SK-N-SH treated with all-trans-retinoic acid at 6 μM for 48 hours (cell line): ENCODE data around the gene TOR1A.

Experiments used
- ATAC-seq: fragments of 200-7000 bp; cut with Tn5 transposase; 3 replicates; pipeline ENCODE4 v1.9.1; 2020; ENCODE audit warnings: mild to moderate bottlenecking, moderate library complexity
- CSDC2 ChIP-seq: fragments of 250-450 bp; sonication (Bioruptor Pico); IDR thresholded peaks from 2 replicates; pipeline ENCODE4 v1.5.0; 2020; ENCODE audit warnings: mild to moderate bottlenecking, moderate library complexity
- ESRRG ChIP-seq: fragments of 250-450 bp; sonication (Bioruptor Pico); IDR thresholded peaks from 2 replicates; pipeline ENCODE4 v1.6.1; 2021; ENCODE audit warnings: mild to moderate bottlenecking
- GLIS3 ChIP-seq: fragments of 250-450 bp; sonication (Bioruptor Pico); IDR thresholded peaks from 2 replicates; pipeline ENCODE4 v1.5.0; 2020; ENCODE audit warnings: mild to moderate bottlenecking, moderate library complexity
- ISL1 ChIP-seq: fragments of 250-450 bp; sonication (Bioruptor Pico); IDR thresholded peaks from 2 replicates; pipeline ENCODE4 v2.1.2; 2022; ENCODE audit warnings: mild to moderate bottlenecking, moderate library complexity
- OSR1 ChIP-seq: fragments of 250-450 bp; sonication (Bioruptor Pico); IDR thresholded peaks from 2 replicates; pipeline ENCODE4 v1.8.0; 2022; ENCODE audit warnings: moderate library complexity, mild to moderate bottlenecking, inconsistent platforms
- PPARA ChIP-seq: fragments of 250-450 bp; sonication (Bioruptor Pico); IDR thresholded peaks from 2 replicates; pipeline ENCODE4 v1.5.0; 2020; ENCODE audit warnings: mild to moderate bottlenecking, borderline replicate concordance
- RARB ChIP-seq: fragments of 250-450 bp; sonication (Bioruptor Pico); IDR thresholded peaks from 2 replicates; pipeline ENCODE4 v1.8.0; 2021; ENCODE audit warnings: mild to moderate bottlenecking, moderate library complexity
- SNAI2 ChIP-seq: fragments of 250-450 bp; sonication (Bioruptor Pico); IDR thresholded peaks from 2 replicates; pipeline ENCODE4 v1.5.0; 2020; ENCODE audit warnings: mild to moderate bottlenecking, moderate library complexity
- TCF4 ChIP-seq: fragments of 250-450 bp; sonication (Bioruptor Pico); IDR thresholded peaks from 2 replicates; pipeline ENCODE4 v1.8.0; 2021; ENCODE audit warnings: mild to moderate bottlenecking, moderate library complexity, borderline replicate concordance
- ZC3H10 ChIP-seq: fragments of 250-450 bp; sonication (Bioruptor Pico); IDR thresholded peaks from 2 replicates; pipeline ENCODE4 v1.5.1; 2021; ENCODE audit warnings: mild to moderate bottlenecking, moderate library complexity
- ZFP3 ChIP-seq: fragments of 250-450 bp; sonication (Bioruptor Pico); IDR thresholded peaks from 2 replicates; pipeline ENCODE4 v1.5.0; 2020; ENCODE audit warnings: mild to moderate bottlenecking, moderate library complexity
- ZFP30 ChIP-seq: fragments of 450-650 bp; formaldehyde crosslinking; IDR thresholded peaks from 2 replicates; pipeline ENCODE4 v1.5.0; 2022; ENCODE audit warnings: mild to moderate bottlenecking, moderate library complexity
- ZNF70 ChIP-seq: fragments of 450-650 bp; formaldehyde crosslinking; IDR thresholded peaks from 2 replicates; pipeline ENCODE4 v1.5.0; 2020; ENCODE audit warnings: mild to moderate bottlenecking, moderate library complexity
- ZNF8 ChIP-seq: fragments of 450-650 bp; formaldehyde crosslinking; IDR thresholded peaks from 2 replicates; pipeline ENCODE4 v1.5.0; 2020; ENCODE audit warnings: mild to moderate bottlenecking, moderate library complexity
- TF ChIP-seq, protein P1 (sequence below): fragments of 250-450 bp; sonication (Bioruptor Pico); IDR thresholded peaks from 2 replicates; pipeline ENCODE4 v1.5.1; 2021; ENCODE audit warnings: mild to moderate bottlenecking, moderate library complexity
- TF ChIP-seq, protein P2 (sequence below): fragments of 250-450 bp; sonication (Bioruptor Pico); IDR thresholded peaks from 2 replicates; pipeline ENCODE4 v1.8.0; 2020; ENCODE audit warnings: mild to moderate bottlenecking, moderate library complexity, borderline replicate concordance
- TF ChIP-seq, protein P3 (sequence below): fragments of 250-450 bp; sonication (Bioruptor Pico); IDR thresholded peaks from 2 replicates; pipeline ENCODE4 v1.5.0; 2020; ENCODE audit warnings: mild to moderate bottlenecking, moderate library complexity
- TF ChIP-seq, protein P4 (sequence below): fragments of 250-450 bp; sonication (Bioruptor Pico); IDR thresholded peaks from 2 replicates; pipeline ENCODE4 v1.5.1; 2020; ENCODE audit warnings: low read depth, mild to moderate bottlenecking, moderate library complexity
- TF ChIP-seq, protein P5 (sequence below): fragments of 250-450 bp; sonication (Bioruptor Pico); IDR thresholded peaks from 2 replicates; pipeline ENCODE4 v1.8.0; 2021; ENCODE audit warnings: low read depth, mild to moderate bottlenecking, moderate library complexity, borderline replicate concordance

The TOR1A gene

DNA sequence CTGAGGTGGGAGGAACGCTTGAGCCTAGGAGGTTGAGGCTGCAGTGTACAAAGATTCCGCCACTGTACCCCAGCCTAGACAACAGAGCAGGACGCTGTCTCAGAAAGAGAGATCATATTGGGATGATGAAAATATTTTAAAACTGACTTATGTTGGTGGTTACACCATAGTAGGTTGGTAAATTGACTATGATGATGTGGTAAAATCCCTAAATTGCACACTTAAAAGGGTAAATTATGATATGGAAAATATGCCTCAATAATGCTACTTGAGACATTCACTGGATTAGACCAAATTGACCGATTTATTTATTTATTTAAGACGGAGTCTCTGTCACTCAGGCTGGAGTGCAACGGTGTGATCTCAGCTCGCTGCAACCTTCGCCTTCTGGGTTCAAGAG lies 42.8 kb downstream of the TOR1A start (continued):
- TF ChIP-seq TCF4 (CRISPR knock-in tag) (no peak), ISL1 (CRISPR knock-in tag) (no peak), ZFP30 (CRISPR knock-in tag) (no peak), CSDC2 (no peak), OSR1 (no peak)
- TF ChIP-seq, protein P1, sequence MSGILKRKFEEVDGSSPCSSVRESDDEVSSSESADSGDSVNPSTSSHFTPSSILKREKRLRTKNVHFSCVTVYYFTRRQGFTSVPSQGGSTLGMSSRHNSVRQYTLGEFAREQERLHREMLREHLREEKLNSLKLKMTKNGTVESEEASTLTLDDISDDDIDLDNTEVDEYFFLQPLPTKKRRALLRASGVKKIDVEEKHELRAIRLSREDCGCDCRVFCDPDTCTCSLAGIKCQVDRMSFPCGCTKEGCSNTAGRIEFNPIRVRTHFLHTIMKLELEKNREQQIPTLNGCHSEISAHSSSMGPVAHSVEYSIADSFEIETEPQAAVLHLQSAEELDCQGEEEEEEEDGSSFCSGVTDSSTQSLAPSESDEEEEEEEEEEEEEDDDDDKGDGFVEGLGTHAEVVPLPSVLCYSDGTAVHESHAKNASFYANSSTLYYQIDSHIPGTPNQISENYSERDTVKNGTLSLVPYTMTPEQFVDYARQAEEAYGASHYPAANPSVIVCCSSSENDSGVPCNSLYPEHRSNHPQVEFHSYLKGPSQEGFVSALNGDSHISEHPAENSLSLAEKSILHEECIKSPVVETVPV = no peak

DNA sequence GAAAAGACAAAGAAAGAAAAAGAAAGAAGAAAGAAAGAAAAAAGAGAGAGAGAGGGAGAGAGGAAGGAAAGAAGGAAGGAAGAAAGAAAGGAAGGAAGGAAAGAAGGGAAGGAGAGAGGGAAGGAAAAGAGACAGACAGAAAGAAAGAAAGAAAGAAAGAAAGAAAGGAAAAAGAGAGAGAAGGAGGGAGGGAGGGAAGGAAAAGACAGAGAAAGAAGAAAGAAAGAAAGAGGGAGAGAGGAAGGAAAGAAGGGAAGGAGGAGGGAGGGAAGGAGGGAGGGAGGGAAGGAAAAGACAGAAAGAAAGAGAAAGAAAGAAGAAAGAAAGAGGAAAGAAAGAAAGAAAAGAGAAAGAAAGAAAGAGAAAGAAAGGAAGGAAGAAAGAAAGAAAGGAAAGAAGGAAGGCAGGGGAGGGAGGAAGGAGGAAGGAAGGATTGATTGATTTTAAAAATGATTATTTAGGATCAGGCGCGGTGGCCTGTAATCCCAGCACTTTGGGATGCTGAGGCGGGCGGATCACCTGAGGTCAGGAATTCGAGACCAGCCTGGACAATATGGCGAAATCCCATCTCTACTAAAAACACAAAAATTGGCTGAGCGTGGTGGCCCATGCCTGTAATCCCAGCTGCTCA lies 44.3 kb downstream of the TOR1A start:
- ATAC-seq = no peak

DNA sequence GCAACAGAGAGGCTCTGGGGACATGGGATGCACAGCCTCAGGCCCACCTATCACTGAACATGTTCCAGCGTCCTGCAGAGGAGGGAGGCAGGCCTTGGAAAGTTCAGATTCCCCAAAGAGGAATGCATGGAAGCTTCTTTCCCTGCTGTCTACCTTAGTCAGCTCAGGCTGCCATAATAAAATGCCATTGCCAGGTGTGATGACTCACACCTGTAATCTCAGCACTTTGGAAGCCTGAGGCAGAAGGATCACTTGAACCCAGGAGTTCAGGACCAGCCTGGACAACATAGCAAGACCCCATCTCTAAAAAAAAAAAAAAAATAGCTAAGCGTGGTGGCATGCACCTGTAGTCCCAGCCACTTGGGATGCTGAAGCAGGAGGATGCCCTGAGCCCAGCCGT lies 45.5 kb downstream of the TOR1A start:
- TF ChIP-seq, protein P1 = no peak
- ATAC-seq = no peak

More for the DNA sequence above, 44.3 kb downstream of the TOR1A start:
- TF ChIP-seq ZNF8 (CRISPR knock-in tag) (no peak), ISL1 (CRISPR knock-in tag) (no peak)

DNA sequence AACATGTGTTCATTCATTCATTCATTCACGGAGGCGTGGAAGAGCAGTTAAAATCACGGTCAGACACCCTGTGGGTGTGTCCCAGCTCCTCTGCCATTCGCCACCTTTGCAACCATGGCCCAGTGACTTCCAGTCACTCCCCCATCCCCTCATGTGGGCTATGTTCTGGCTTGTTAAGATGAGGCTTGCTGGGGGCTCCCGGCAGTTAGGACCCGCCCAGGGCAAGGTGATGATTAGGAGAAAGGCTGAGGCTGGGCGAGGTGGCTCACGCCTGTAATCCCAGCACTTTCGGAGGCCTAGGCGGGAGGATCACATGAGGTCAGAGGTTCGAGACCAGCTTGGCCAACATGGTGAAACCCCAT lies 46.2 kb downstream of the TOR1A start:
- no peak for TF ChIP-seq ZNF8 (CRISPR knock-in tag)
- no peak for TF ChIP-seq ISL1 (CRISPR knock-in tag)
- no peak for TF ChIP-seq ZC3H10
- TF ChIP-seq, protein P2, sequence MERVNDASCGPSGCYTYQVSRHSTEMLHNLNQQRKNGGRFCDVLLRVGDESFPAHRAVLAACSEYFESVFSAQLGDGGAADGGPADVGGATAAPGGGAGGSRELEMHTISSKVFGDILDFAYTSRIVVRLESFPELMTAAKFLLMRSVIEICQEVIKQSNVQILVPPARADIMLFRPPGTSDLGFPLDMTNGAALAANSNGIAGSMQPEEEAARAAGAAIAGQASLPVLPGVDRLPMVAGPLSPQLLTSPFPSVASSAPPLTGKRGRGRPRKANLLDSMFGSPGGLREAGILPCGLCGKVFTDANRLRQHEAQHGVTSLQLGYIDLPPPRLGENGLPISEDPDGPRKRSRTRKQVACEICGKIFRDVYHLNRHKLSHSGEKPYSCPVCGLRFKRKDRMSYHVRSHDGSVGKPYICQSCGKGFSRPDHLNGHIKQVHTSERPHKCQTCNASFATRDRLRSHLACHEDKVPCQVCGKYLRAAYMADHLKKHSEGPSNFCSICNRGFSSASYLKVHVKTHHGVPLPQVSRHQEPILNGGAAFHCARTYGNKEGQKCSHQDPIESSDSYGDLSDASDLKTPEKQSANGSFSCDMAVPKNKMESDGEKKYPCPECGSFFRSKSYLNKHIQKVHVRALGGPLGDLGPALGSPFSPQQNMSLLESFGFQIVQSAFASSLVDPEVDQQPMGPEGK (CRISPR knock-in tag) = no peak
- no peak for TF ChIP-seq PPARA (CRISPR knock-in tag)
- TF ChIP-seq, protein P3, sequence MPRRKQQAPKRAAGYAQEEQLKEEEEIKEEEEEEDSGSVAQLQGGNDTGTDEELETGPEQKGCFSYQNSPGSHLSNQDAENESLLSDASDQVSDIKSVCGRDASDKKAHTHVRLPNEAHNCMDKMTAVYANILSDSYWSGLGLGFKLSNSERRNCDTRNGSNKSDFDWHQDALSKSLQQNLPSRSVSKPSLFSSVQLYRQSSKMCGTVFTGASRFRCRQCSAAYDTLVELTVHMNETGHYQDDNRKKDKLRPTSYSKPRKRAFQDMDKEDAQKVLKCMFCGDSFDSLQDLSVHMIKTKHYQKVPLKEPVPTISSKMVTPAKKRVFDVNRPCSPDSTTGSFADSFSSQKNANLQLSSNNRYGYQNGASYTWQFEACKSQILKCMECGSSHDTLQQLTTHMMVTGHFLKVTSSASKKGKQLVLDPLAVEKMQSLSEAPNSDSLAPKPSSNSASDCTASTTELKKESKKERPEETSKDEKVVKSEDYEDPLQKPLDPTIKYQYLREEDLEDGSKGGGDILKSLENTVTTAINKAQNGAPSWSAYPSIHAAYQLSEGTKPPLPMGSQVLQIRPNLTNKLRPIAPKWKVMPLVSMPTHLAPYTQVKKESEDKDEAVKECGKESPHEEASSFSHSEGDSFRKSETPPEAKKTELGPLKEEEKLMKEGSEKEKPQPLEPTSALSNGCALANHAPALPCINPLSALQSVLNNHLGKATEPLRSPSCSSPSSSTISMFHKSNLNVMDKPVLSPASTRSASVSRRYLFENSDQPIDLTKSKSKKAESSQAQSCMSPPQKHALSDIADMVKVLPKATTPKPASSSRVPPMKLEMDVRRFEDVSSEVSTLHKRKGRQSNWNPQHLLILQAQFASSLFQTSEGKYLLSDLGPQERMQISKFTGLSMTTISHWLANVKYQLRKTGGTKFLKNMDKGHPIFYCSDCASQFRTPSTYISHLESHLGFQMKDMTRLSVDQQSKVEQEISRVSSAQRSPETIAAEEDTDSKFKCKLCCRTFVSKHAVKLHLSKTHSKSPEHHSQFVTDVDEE = no peak
- TF ChIP-seq, protein P4, sequence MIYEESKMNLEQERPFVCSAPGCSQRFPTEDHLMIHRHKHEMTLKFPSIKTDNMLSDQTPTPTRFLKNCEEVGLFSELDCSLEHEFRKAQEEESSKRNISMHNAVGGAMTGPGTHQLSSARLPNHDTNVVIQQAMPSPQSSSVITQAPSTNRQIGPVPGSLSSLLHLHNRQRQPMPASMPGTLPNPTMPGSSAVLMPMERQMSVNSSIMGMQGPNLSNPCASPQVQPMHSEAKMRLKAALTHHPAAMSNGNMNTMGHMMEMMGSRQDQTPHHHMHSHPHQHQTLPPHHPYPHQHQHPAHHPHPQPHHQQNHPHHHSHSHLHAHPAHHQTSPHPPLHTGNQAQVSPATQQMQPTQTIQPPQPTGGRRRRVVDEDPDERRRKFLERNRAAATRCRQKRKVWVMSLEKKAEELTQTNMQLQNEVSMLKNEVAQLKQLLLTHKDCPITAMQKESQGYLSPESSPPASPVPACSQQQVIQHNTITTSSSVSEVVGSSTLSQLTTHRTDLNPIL (CRISPR knock-in tag) = no peak
- no peak for TF ChIP-seq TCF4 (CRISPR knock-in tag)
- TF ChIP-seq RARB = no peak
- TF ChIP-seq, protein P5, sequence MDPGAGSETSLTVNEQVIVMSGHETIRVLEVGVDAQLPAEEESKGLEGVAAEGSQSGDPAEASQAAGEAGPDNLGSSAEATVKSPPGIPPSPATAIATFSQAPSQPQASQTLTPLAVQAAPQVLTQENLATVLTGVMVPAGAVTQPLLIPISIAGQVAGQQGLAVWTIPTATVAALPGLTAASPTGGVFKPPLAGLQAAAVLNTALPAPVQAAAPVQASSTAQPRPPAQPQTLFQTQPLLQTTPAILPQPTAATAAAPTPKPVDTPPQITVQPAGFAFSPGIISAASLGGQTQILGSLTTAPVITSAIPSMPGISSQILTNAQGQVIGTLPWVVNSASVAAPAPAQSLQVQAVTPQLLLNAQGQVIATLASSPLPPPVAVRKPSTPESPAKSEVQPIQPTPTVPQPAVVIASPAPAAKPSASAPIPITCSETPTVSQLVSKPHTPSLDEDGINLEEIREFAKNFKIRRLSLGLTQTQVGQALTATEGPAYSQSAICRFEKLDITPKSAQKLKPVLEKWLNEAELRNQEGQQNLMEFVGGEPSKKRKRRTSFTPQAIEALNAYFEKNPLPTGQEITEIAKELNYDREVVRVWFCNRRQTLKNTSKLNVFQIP = no peak
- no peak for TF ChIP-seq ZFP3 (CRISPR knock-in tag)
- TF ChIP-seq ESRRG (CRISPR knock-in tag) = no peak
- TF ChIP-seq GLIS3 (CRISPR knock-in tag) = no peak
- no peak for TF ChIP-seq OSR1
- TF ChIP-seq SNAI2 (CRISPR knock-in tag) = no peak
- TF ChIP-seq ZNF70 = no peak
- no peak for ATAC-seq
